ENCODE measurements around the gene TFG.

TFG gene

DNA sequence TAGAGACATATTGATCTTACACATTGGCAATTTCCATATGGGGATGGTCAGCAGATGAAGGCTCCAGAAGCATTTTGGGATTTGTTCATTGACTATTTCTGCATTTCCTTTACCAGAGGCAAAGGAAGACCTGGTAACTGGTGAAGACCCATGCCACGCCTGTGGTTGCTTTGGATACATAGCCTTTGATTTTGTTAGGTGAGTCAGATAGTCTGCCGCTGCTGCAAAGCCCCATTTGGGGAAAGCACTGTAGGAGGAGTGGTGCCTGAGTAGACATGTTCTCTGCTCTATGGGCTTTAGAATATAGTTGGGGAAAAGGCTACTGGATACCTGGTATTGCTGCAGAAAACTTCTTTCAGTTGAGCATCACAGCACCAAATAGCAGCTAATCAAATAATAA, 56.8 kb downstream of the TFG start:
- no peak overlapping the region for H3K4me3 ChIP-seq (ENCODE audit: low read depth, low read length)
- TF ChIP-seq, protein P1, sequence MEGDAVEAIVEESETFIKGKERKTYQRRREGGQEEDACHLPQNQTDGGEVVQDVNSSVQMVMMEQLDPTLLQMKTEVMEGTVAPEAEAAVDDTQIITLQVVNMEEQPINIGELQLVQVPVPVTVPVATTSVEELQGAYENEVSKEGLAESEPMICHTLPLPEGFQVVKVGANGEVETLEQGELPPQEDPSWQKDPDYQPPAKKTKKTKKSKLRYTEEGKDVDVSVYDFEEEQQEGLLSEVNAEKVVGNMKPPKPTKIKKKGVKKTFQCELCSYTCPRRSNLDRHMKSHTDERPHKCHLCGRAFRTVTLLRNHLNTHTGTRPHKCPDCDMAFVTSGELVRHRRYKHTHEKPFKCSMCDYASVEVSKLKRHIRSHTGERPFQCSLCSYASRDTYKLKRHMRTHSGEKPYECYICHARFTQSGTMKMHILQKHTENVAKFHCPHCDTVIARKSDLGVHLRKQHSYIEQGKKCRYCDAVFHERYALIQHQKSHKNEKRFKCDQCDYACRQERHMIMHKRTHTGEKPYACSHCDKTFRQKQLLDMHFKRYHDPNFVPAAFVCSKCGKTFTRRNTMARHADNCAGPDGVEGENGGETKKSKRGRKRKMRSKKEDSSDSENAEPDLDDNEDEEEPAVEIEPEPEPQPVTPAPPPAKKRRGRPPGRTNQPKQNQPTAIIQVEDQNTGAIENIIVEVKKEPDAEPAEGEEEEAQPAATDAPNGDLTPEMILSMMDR (IDR thresholded peaks at IDR 0.05; ENCODE audit: insufficient read depth, low read length, missing control alignments): no peak
- ChIA-PET CTCF (no interaction called here), POLR2A (no interaction called here)
- DNase-seq (ENCODE audit: low read depth, low spot score): no peak

DNA sequence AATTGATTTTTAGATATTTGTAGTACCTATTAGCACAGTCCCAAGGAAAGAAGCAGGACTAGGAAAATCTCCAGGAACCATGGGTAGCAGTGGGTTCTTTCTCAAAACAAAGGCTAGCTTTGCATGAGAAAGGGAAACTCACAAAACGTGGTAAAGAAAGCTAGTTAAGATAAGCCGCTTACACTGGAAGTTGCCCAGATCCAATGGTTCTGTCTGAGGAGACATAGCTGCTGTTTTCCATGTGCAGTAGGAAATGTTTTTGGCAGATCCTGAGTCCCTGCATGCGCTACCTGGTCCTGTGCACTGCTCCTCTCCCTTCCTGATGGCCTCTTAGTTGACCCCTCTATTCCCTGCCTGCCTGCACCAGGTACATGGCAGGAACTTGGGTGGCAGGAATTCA, 60.4 kb downstream of the TFG start:
- ChIA-PET CTCF (interaction anchor here (1.5 to 1.8 kb wide), 3 partner anchors 8 to 15 kb away, joined by 5 to 7 read pairs (median 5); no protein-coding TSS in a partner anchor), POLR2A (no interaction called here)
- TF ChIP-seq, protein P1 (IDR thresholded peaks at IDR 0.05; ENCODE audit: insufficient read depth, low read length, missing control alignments): no peak
- no peak overlapping the region for H3K4me3 ChIP-seq (ENCODE audit: low read depth, low read length)
- DNase-seq (ENCODE audit: low read depth, low spot score): no peak

DNA sequence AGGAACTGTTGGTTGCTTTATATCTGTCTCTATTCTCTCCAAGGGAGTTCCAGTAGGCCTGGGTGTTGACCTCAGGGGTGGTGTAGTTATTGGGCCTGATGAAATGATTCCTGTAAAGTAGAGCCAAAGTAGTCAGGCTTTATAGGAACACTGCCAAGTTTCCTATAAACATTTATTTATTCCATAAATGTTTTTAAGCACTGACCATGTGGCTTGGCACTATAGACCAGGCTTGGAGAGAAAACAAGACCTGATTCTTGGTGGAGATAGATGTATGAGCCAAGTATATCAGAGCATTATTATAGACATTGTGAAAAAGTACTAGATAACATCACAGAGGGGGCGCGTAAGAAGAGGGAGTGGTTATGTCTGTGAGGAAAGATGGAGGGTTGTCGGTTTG, 65.9 kb downstream of the TFG start:
- TF ChIP-seq, protein P1 (IDR thresholded peaks at IDR 0.05; ENCODE audit: insufficient read depth, low read length, missing control alignments): no peak
- no peak for DNase-seq (ENCODE audit: low read depth, low spot score)
- ChIA-PET CTCF (no interaction called here), POLR2A (no interaction called here)
- H3K4me3 ChIP-seq (ENCODE audit: low read depth, low read length): no peak overlapping the region

DNA sequence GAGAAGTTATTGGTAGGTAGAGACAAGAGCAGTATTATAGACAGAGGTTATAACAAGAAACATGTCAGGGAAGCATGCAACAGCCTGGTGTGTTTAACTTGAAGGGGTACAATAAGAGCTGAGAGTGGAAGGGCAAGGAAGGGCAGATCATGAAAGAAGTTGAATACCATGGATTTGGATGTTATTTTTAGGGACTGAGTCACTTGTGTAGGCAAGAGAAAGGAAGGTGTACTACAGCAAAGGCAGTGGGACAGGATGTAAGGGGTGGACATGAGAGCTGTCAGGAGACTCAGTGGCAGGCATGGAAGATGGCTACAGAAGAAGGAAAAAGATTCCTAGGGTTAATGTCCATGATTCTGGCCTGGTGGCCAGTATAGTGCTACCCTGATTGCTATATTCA, 66.4 kb downstream of the TFG start:
- ChIA-PET CTCF (interaction anchor here (2.3 kb wide), 1 partner anchor 421 kb away, joined by 11 read pairs; no protein-coding TSS in a partner anchor), POLR2A (no interaction called here)
- no peak overlapping the region for H3K4me3 ChIP-seq (ENCODE audit: low read depth, low read length)
- TF ChIP-seq, protein P1 (IDR thresholded peaks at IDR 0.05; ENCODE audit: insufficient read depth, low read length, missing control alignments): no peak
- no peak for DNase-seq (ENCODE audit: low read depth, low spot score)

DNA sequence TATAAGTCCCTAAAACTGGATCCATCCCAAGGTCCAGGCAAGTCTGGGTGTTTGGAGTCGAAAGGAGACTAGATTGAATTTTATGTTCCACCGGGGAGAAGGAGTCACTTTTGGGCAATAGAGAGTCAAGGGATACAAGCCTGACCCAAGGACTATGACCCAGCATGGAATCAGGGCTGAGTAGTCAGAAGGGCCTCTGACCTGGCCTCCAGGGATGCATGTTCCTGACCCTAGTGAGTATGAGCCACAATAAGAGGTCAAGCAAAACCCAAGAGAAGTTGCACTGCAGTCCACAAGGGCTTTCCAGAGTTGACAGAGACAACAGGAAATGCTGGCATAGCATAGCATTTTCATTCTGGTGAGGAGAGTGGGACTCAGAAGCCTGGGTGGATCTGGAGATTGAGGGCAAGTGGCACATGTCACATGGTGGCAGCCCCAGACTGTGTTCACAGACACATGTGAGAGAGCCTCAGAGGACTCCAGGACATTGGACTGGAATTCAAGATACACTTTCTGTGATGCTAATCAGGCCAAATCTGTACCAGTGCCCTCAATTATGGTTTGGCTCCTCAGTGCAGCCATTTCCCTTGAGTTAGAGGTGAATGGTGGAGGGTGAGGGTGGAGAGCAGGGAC, 66.9 kb downstream of the TFG start:
- no peak overlapping the region for H3K4me3 ChIP-seq (ENCODE audit: low read depth, low read length)
- TF ChIP-seq, protein P1 (IDR thresholded peaks at IDR 0.05; ENCODE audit: insufficient read depth, low read length, missing control alignments): no peak
- POLR2A ChIA-PET: no interaction called here
- CTCF ChIA-PET: interaction anchor here (1.0 to 2.3 kb wide), 5 partner anchors 15 to 420 kb away, joined by 3 to 11 read pairs (median 5); no protein-coding TSS in a partner anchor
- DNase-seq (ENCODE audit: low read depth, low spot score): no peak

DNA sequence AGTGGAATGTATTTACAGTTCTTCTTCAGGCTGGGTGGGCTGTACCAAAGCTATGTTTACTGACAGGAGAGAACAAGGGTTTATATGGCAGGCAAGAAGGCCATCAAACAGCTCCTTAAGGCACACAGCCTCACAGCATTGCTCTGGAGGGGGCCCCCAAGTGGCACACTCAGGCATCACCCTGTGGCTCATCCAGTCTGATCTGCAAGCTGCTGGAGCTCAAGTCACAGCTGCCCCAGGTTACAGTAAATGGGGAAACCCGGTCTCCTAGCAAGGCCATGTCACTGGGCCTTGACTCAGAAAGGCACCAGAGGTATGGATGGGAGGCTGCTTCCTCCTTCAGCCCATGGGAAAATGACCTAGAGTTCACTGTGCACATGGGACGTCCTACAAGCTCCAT, 67.5 kb downstream of the TFG start:
- no peak overlapping the region for H3K4me3 ChIP-seq (ENCODE audit: low read depth, low read length)
- TF ChIP-seq, protein P1 (IDR thresholded peaks at IDR 0.05; ENCODE audit: insufficient read depth, low read length, missing control alignments): no peak
- POLR2A ChIA-PET: no interaction called here
- DNase-seq (ENCODE audit: low read depth, low spot score): no peak
- CTCF ChIA-PET: interaction anchor here (1.0 to 2.3 kb wide), 7 partner anchors 8 to 420 kb away, joined by 3 to 11 read pairs (median 5); no protein-coding TSS in a partner anchor
